ENCODE measurements around the gene ASPG.

ASPG gene

DNA sequence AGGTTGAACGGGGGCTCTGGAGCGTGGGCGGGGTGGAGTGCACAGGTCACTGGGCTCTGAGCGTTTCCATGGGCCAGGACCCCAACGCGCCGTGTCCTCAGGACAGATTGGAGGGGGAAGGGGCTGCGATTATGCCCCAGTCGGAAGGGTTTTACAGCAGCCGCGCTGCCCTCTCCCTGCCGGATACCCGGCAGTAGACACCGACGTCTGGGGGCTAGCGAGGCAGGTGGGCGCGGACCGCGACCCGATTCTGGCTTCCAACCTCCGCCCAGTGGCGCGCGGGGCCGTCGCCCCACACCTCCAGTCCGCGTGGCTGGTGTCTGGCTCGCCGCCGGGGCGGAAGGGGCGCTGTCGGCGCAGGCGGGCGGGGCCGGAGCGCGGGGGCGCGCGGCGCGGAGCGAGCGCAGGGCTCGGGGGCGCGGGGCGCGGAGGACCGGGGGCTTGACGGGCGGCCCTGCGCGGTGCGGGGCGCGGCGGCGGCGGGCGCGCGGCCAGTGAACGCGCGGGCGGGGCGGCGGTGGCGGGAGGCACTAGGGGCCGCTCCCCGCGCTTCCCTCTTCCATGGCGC is 50.5 kb downstream of the ASPG start:
- no peak overlapping the region for H3K4me3 ChIP-seq (replicated peaks in 1 of 2; ENCODE audit: low read depth in 2 of 2, low read length in 2 of 2)
- TF ChIP-seq, protein P1, sequence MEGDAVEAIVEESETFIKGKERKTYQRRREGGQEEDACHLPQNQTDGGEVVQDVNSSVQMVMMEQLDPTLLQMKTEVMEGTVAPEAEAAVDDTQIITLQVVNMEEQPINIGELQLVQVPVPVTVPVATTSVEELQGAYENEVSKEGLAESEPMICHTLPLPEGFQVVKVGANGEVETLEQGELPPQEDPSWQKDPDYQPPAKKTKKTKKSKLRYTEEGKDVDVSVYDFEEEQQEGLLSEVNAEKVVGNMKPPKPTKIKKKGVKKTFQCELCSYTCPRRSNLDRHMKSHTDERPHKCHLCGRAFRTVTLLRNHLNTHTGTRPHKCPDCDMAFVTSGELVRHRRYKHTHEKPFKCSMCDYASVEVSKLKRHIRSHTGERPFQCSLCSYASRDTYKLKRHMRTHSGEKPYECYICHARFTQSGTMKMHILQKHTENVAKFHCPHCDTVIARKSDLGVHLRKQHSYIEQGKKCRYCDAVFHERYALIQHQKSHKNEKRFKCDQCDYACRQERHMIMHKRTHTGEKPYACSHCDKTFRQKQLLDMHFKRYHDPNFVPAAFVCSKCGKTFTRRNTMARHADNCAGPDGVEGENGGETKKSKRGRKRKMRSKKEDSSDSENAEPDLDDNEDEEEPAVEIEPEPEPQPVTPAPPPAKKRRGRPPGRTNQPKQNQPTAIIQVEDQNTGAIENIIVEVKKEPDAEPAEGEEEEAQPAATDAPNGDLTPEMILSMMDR (IDR thresholded peaks at IDR 0.05; ENCODE audit: low read depth, low read length): no peak
- DNase-seq (ENCODE audit: low read depth in 2 of 2): no peak

DNA sequence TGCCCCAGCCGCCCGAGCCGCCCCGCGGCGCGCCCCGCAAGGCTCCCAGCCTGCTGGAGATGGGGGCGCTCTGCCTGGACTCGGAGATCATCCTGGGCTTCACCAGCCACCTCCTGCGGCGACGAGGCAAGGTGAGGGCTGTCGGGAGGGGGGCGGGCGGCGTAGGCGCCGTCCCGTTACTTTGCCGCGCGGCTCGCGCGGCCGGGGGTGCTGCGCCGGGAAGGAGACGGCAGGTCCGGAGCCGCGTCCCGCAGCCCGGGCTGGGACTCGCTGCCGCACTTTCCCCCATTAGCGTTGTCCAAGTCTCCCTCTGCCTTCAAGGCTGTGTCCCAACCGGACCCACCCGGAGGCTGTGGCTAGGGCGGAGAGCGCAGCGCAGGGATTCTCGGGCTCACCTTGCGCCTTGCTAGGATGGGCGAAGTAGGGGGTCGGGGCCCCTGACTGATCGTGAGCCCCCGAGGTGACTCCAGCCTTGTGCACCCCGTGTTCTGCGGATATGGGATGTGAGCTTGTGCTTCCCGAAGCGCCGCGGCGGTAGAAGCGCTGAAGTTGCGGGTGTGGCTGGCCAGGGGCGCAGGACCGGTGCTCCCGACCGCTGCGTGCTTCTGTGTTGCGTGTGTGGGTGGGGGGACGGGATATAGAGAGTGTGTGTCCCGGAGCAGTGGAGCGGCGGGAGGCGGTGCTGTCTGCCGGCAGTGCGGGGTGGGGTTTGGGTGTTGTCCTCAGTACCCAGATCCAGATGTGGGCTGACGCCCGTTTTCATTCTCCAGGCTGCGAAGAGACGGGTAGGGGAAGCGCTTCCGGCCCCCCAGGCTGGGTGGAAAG is 51.2 kb downstream of the ASPG start:
- DNase-seq (ENCODE audit: low read depth in 2 of 2): peak in 1 of 2 donors; percentile 5
- no peak overlapping the region for H3K4me3 ChIP-seq (replicated peaks in 1 of 2; ENCODE audit: low read depth in 2 of 2, low read length in 2 of 2)
- TF ChIP-seq, protein P1 (IDR thresholded peaks at IDR 0.05; ENCODE audit: low read depth, low read length): no peak

DNA sequence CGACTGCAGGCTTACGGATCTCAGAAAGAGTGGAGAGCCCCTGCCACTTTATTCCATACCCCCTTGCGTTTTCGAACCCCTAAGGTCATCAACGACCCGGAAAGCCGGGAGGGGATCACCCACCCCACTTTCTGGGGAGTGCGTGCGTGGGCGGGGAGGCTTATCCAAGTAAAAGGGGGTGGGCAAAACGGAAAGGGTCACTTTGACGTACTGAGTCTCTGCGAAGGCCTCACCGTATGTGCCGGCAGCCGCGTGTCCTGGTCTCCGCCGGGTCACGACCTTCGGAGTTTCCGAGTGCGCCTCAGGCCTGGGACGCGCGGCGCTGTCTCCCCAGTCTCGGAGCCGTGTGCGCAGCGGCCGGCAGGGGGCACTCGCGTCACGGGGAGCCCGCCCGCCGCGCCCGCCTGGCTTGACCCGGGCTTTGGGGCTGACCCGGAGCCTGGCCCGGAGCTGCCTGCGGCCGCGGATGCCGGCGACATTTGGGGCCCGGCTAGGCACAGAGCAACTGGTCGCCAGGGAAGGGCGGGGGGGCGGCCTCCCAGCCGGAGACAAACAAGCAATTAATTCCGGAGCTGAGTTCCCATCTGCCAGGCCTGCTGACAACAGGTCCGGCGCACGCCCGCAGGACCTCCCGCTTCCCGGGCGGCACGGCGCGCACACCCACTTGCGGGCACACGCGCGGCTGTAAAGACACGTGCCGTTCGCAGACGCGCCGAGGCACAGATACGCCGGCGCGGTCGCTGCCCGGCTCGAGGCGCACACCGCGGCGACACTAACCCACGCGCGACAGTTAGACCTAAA is 52.0 kb downstream of the ASPG start:
- TF ChIP-seq, protein P1 (IDR thresholded peaks at IDR 0.05; ENCODE audit: low read depth, low read length): peak; percentile 41
- H3K4me3 ChIP-seq (replicated peaks in 1 of 2; ENCODE audit: low read depth in 2 of 2, low read length in 2 of 2): peak overlapping the region in 1 of 2 donors; percentile 13
- peak; percentile 23 to 50 for DNase-seq (ENCODE audit: low read depth in 2 of 2)

DNA sequence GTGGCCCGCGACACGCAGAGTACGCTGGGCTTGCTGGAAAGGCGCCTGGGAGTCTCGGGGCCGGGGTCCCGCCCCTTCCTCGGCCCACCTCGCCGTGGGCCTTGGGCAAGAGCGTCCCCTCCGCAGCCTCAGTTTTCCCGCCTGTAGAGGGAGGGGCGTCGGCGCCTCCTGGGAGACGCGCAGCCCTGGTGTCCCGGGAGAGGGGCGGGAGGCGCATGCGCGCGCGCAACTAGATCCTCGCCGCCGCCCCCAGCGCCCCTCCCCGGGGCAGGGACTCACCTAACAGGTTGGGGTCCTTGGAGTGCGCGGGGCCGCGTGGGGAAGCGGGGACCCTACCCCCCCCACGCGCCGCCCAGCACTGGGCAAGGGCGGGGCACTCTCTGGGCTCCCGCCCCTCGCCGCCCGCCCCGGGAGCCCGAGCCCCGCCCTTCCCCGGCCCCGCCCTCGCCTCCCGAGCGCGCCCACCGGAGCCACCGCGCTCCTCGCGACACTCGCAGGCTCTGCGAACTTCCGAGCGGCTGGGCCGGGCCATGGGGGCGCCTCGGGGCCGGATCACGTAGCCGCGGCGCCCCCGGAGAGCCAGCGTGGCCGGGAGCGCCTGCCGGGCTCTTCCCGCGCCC is 52.7 kb downstream of the ASPG start, which contains the start of gene KIF26A:
KIF26A (plus strand) TSS at position 490 of the 620 bp plus-strand sequence. CDS start 136 bp downstream, outside the sequence.
- no peak for DNase-seq (ENCODE audit: low read depth in 2 of 2)
- H3K4me3 ChIP-seq (replicated peaks in 1 of 2; ENCODE audit: low read depth in 2 of 2, low read length in 2 of 2): peak within 1 kb of the TSS in 1 of 2 donors; percentile 13
- TF ChIP-seq, protein P1 (IDR thresholded peaks at IDR 0.05; ENCODE audit: low read depth, low read length): no peak

DNA sequence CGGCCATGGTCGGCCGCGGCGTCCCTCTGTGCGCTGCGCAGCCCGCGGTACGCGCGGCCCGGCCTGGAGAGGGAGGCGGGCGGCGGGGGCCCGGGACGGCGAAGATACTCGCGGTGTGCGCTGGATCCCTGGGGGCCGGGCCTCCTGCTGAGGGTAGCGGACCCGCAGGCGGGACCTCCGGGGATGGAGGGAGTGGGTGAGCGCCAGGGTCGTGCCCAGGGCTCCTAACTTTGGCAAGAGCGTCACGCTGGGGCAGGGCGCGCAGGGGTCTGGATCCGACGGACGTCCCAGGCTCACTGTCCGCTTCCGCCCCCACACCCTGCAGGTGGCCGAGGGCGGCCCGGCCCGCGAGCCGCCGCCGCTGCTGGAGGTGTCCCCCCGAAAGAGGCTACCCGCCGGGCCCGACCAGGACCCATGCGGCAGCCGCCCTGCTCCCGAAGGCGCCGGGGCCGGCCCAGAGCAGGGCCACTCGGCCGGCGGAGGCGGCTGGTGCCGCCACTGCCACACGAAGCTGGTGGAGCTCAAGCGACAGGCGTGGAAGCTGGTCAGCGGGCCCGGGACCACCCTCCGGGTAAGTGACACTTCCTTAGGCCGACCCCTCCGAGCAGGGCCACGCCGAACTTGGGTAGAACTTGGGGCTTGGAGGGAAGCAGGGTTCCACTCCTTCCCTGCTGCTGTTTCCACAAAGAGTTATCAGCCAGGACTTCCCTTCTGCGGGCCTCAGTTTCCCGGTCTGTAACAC is 53.4 kb downstream of the ASPG start:
- peak in 1 of 2 donors; percentile 14 for DNase-seq (ENCODE audit: low read depth in 2 of 2)
- H3K4me3 ChIP-seq (replicated peaks in 1 of 2; ENCODE audit: low read depth in 2 of 2, low read length in 2 of 2): no peak overlapping the region
- TF ChIP-seq, protein P1 (IDR thresholded peaks at IDR 0.05; ENCODE audit: low read depth, low read length): no peak

Data from cardiac fibroblast (primary cell).